HG02973 (cell line): Measurements from ENCODE around the gene ANXA6.

Experiments used
- ATAC-seq: cut with Tn5 transposase; IDR thresholded peaks from one replicate; pipeline ENCODE4 v1.9.1; 2021; ENCODE audit warnings: moderate library complexity; ENCODE audit not compliant: unreplicated experiment

The ANXA6 gene

GRCh38 chr5:151068433-151069197, 89.0 kb downstream of the ANXA6 start:
- peak; percentile 44 for ATAC-seq

- peak; percentile 5 for ATAC-seq
Observed at GRCh38 chr5:151067632-151068432, 89.7 kb downstream of the ANXA6 start.

GRCh38 chr5:151066920-151067319, 90.7 kb downstream of the ANXA6 start:
- ATAC-seq = no peak

GRCh38 chr5:151065609-151066008, 92.0 kb downstream of the ANXA6 start:
- ATAC-seq = no peak

- ATAC-seq = no peak
Observed at GRCh38 chr5:151064916-151065499, 92.6 kb downstream of the ANXA6 start.

GRCh38 chr5:151063142-151063989, 94.2 kb downstream of the ANXA6 start:
- ATAC-seq = no peak

- ATAC-seq = no peak
Observed at GRCh38 chr5:151062405-151063141, 95.0 kb downstream of the ANXA6 start.

GRCh38 chr5:151060742-151061141, 96.8 kb downstream of the ANXA6 start:
- no peak for ATAC-seq

GRCh38 chr5:151058891-151059489, 98.6 kb downstream of the ANXA6 start:
- ATAC-seq = no peak

- no peak for ATAC-seq
Observed at GRCh38 chr5:151058301-151058700, 99.3 kb downstream of the ANXA6 start.

GRCh38 chr5:151056379-151057325, 100.9 kb downstream of the ANXA6 start:
- ATAC-seq = no peak

- ATAC-seq = no peak
Observed at GRCh38 chr5:151055336-151055735, 102.2 kb downstream of the ANXA6 start.

- no peak for ATAC-seq
Observed at GRCh38 chr5:151054709-151055108, 102.9 kb downstream of the ANXA6 start.

GRCh38 chr5:151053796-151054462, 103.7 kb downstream of the ANXA6 start:
- no peak for ATAC-seq

GRCh38 chr5:151052836-151053235, 104.7 kb downstream of the ANXA6 start:
- ATAC-seq = no peak

- peak; percentile 5 for ATAC-seq
Observed at GRCh38 chr5:151051931-151052608, 105.5 kb downstream of the ANXA6 start.

GRCh38 chr5:151051066-151051930, 106.3 kb downstream of the ANXA6 start:
- peak; percentile 34 for ATAC-seq
